ENCODE measurements around the gene ANGPT4. TPM values are rescaled to one million over a fixed set of nuclear protein-coding genes. Genes with fewer than 3 reads are reported as not detected.

ANGPT4 gene
- total RNA-seq, 1 experiment from 2014 or later, result not detected

DNA sequence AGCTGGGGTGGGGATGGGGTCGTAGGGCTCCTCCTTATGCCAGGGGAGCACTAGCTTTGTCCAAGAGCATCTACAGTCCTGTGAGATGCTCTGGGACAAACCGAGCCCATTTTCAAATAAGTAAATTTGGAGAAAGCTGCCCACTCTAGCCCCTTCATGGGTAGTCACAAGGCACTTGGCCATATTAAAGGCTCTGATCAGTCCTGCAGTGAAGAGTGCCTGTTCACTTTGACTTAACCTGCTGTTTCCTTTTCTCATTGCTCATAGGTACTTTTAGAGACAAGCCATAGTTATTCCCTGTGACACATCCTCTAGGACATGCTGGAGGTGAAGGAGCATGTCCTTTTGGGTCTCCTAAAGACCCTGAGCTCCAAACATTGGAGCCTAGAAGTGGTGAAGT, 44.2 kb downstream of the ANGPT4 start:
- BruUV-seq (replicated peaks), result no TSS peak
- Histone ChIP-seq H3K9me3 (no peaks in the 10 kb centered on the region), H3K27me3 (replicated peaks; ENCODE audit: control insufficient read depth, insufficient read depth, low read length) (no peaks in the 10 kb centered on the region), H3K36me3 (ENCODE audit: control insufficient read depth, insufficient read depth, low read length) (no peaks in the 10 kb centered on the region), H3K4me1 (no peaks in the 10 kb centered on the region), H3K4me3 (ENCODE audit: low read depth, low read length) (no peak overlapping the region)
- Mint-ChIP-seq H3K4me3 (ENCODE audit: unreplicated experiment) (no peak overlapping the region), H3K9me3 (ENCODE audit: unreplicated experiment) (no peaks in the 10 kb centered on the region), H3K27ac (ENCODE audit: unreplicated experiment) (no peak overlapping the region), H3K36me3 (ENCODE audit: insufficient read depth, unreplicated experiment) (no peaks in the 10 kb centered on the region), H3K27me3 (ENCODE audit: insufficient read depth, unreplicated experiment) (peaks cover 10% of the 10 kb centered on the region), H3K4me1 (ENCODE audit: low read depth, unreplicated experiment) (no peaks in the 10 kb centered on the region)
- CTCF ChIA-PET, result no interaction called here
- TF ChIP-seq, protein P1, sequence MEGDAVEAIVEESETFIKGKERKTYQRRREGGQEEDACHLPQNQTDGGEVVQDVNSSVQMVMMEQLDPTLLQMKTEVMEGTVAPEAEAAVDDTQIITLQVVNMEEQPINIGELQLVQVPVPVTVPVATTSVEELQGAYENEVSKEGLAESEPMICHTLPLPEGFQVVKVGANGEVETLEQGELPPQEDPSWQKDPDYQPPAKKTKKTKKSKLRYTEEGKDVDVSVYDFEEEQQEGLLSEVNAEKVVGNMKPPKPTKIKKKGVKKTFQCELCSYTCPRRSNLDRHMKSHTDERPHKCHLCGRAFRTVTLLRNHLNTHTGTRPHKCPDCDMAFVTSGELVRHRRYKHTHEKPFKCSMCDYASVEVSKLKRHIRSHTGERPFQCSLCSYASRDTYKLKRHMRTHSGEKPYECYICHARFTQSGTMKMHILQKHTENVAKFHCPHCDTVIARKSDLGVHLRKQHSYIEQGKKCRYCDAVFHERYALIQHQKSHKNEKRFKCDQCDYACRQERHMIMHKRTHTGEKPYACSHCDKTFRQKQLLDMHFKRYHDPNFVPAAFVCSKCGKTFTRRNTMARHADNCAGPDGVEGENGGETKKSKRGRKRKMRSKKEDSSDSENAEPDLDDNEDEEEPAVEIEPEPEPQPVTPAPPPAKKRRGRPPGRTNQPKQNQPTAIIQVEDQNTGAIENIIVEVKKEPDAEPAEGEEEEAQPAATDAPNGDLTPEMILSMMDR (IDR thresholded peaks at IDR 0.05; ENCODE audit: insufficient read depth in 1 of 2, low read depth in 1 of 2, low read length in 1 of 2, severe bottlenecking in 1 of 2, unreplicated experiment in 1 of 2), result no peak
- POLR2A ChIA-PET, result no interaction called here
- DNase-seq, result no peak
- intact Hi-C loops (cut with micrococcal nuclease; ENCODE audit: unreplicated experiment), result loop anchor here (10.0 kb wide), 1 partner anchor 83 kb away; no protein-coding TSS in a partner anchor

DNA sequence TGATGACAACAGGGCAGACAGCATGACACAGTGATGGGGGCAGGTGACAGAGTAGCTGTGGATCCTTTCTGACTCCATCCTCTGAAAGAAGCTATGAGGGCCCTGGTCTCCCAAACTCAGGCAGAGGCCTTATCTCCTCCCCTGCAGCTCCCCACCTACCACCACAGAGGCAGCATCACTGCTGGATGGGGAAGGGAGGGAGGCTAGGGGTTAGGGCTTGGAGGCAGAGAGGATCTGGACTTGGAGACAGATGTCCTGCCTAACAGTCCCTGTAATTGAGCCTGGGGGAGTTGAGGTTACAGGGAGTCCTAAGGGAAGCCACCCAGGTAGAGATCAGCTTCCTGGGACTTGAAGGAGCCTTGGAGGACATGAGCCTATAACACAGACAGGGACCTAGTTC, 44.7 kb downstream of the ANGPT4 start:
- no peaks in the 10 kb centered on the region for H3K4me1 ChIP-seq
- no peaks in the 10 kb centered on the region for H3K36me3 Mint-ChIP-seq (ENCODE audit: insufficient read depth, unreplicated experiment)
- ChIA-PET CTCF (no interaction called here), POLR2A (no interaction called here)
- H3K4me1 Mint-ChIP-seq (ENCODE audit: low read depth, unreplicated experiment), result no peaks in the 10 kb centered on the region
- H3K9me3 ChIP-seq, result no peaks in the 10 kb centered on the region
- H3K27me3 Mint-ChIP-seq (ENCODE audit: insufficient read depth, unreplicated experiment), result peaks cover 10% of the 10 kb centered on the region
- no peak overlapping the region for H3K4me3 Mint-ChIP-seq (ENCODE audit: unreplicated experiment)
- H3K27ac Mint-ChIP-seq (ENCODE audit: unreplicated experiment), result no peak overlapping the region
- DNase-seq, result no peak
- intact Hi-C loops (cut with micrococcal nuclease; ENCODE audit: unreplicated experiment), result loop anchor here (10.0 kb wide), 1 partner anchor 83 kb away; no protein-coding TSS in a partner anchor
- no peaks in the 10 kb centered on the region for H3K27me3 ChIP-seq (replicated peaks; ENCODE audit: control insufficient read depth, insufficient read depth, low read length)
- no peaks in the 10 kb centered on the region for H3K9me3 Mint-ChIP-seq (ENCODE audit: unreplicated experiment)
- H3K4me3 ChIP-seq (ENCODE audit: low read depth, low read length), result no peak overlapping the region
- no TSS peak for BruUV-seq (replicated peaks)
- no peaks in the 10 kb centered on the region for H3K36me3 ChIP-seq (ENCODE audit: control insufficient read depth, insufficient read depth, low read length)
- TF ChIP-seq, protein P1 (IDR thresholded peaks at IDR 0.05; ENCODE audit: insufficient read depth in 1 of 2, low read depth in 1 of 2, low read length in 1 of 2, severe bottlenecking in 1 of 2, unreplicated experiment in 1 of 2), result no peak

DNA sequence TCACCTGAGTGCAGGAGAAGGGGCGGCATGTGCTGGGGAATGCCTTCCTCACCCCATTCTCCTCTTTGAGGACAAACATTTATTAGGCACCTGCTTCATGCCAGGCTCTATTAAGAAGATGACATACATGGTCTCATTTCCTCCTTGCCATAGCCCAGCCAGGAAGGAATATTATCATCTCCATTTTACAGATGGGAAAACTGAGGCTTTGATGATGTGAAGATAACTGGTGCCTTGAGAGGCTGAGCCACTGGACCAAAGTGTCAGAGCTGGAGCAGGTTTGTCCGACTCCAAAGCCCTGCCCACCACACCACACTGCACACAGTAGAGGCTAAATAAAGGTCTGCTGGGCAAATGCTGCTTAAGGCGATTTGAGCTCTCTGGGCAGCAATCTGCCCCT, 45.4 kb downstream of the ANGPT4 start:
- CTCF ChIA-PET, result no interaction called here

More for the DNA sequence above, 45.4 kb downstream of the ANGPT4 start:
- TF ChIP-seq, protein P1 (IDR thresholded peaks at IDR 0.05; ENCODE audit: insufficient read depth in 1 of 2, low read depth in 1 of 2, low read length in 1 of 2, severe bottlenecking in 1 of 2, unreplicated experiment in 1 of 2), result no peak
- H3K9me3 Mint-ChIP-seq (ENCODE audit: unreplicated experiment), result no peaks in the 10 kb centered on the region
- BruUV-seq (replicated peaks), result no TSS peak
- Histone ChIP-seq H3K4me1 (no peaks in the 10 kb centered on the region), H3K4me3 (ENCODE audit: low read depth, low read length) (no peak overlapping the region), H3K27me3 (replicated peaks; ENCODE audit: control insufficient read depth, insufficient read depth, low read length) (no peaks in the 10 kb centered on the region), H3K9me3 (no peaks in the 10 kb centered on the region), H3K36me3 (ENCODE audit: control insufficient read depth, insufficient read depth, low read length) (no peaks in the 10 kb centered on the region)
- no peak for DNase-seq
- no peaks in the 10 kb centered on the region for H3K36me3 Mint-ChIP-seq (ENCODE audit: insufficient read depth, unreplicated experiment)
- no peaks in the 10 kb centered on the region for H3K4me1 Mint-ChIP-seq (ENCODE audit: low read depth, unreplicated experiment)
- intact Hi-C loops (cut with micrococcal nuclease; ENCODE audit: unreplicated experiment), result loop anchor here (10.0 kb wide), 1 partner anchor 84 kb away; no protein-coding TSS in a partner anchor
- no peak overlapping the region for H3K27ac Mint-ChIP-seq (ENCODE audit: unreplicated experiment)
- peaks cover 10% of the 10 kb centered on the region for H3K27me3 Mint-ChIP-seq (ENCODE audit: insufficient read depth, unreplicated experiment)
- H3K4me3 Mint-ChIP-seq (ENCODE audit: unreplicated experiment), result no peak overlapping the region
- POLR2A ChIA-PET, result no interaction called here
